GM13976 (cell line): ENCODE data around the gene RILP.

Experiments used
- DNase-seq: peaks from one replicate; pipeline ENCODE4 v3.0.0; 2012; ENCODE audit warnings: low spot score
- CTCF ChIP-seq: IDR thresholded peaks from 2 replicates; pipeline ENCODE4 v1.5.1; 2012; ENCODE audit warnings: borderline replicate concordance, mild to moderate bottlenecking; ENCODE audit not compliant: insufficient read depth; ENCODE audit errors: extremely low read depth, missing control alignments, control extremely low read depth
- in situ Hi-C: fragments of 300-500 bp; cut with MboI; formaldehyde crosslinking; loops from one replicate; pipeline ENCODE4 v1.12.0; 2022; ENCODE audit warnings: low sequenced_read_pairs, mixed read lengths, inconsistent platforms; ENCODE audit not compliant: unreplicated experiment

RILP gene

GRCh38 chr17:1624650-1625049, 25.0 kb downstream of the RILP start:
- in situ Hi-C loops = loop anchor here (5.0 kb wide), 1 partner anchor 47 kb away; no protein-coding TSS in a partner anchor
- no peak for DNase-seq
- TF ChIP-seq CTCF = no peak

DNA sequence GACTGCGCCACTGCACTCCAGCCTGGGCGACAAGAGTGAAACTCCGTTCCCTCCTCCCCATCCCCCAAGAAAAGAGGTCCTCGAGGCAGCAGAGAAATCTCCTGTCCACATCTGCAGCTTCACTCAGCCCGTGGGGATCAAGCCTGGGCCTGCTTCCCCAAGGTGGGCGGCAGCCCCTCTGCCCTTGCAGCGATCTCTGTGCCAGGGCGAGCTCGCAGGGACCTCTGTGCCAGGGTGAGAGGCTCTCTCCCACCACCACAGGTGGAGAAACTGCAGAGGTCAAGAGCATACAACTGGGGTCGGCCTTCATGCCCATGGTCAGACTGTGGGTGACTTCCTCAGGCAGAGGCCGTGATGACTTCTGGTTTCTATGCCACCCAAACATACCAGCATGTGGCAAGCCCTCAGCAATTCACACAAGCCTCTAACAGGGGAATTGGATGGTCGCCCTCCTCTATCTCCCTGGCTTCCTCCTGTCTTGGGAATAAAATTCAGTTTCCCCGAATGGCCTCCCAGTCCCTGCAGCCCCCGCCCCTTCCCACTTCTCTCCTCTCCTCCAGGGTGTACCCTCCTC, 26.5 kb downstream of the RILP start:
- in situ Hi-C loops = no loop called here
- TF ChIP-seq CTCF = no peak
- DNase-seq = no peak

DNA sequence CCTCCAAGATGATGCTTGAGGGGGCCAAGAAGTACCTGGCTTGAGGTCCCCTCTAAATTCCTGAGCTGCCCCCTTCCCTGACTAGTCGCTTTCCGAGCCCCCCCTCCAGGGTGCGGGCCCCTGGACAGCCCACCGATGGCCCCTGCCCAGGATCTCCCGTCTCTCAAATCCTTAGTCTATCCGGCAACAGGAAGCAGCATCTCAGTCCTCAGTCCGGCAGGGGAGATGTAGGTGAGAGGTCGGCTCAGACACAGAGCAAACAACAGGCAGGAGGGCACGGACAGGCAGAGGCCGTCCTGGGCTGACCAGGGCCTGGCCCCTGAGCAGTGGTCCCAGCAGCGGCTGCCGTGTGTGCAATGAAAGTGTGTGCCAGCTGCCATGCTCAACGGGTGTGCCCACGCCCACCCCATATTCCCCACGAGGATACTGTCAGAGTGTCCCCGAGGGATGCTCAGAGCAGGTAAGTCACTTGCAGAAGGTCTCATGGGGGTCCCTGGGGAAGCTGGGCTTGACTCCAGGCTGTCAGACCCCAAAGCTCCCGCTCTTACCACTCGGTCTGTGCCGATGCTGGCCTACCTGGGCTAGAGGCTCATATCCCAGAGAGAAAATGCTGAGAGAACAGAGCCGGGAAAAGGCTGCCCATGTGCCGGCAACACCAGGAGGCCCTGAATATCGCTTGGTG, 28.3 kb downstream of the RILP start:
- in situ Hi-C loops = no loop called here
- no peak for DNase-seq
- no peak for TF ChIP-seq CTCF

GRCh38 chr17:1620486-1620885, 29.2 kb downstream of the RILP start:
- in situ Hi-C loops = no loop called here
- no peak for TF ChIP-seq CTCF

GRCh38 chr17:1617620-1618174, 32.0 kb downstream of the RILP start:
- TF ChIP-seq CTCF = no peak
- in situ Hi-C loops = no loop called here
- DNase-seq = no peak

More at GRCh38 chr17:1620486-1620885, 29.2 kb downstream of the RILP start:
- DNase-seq = no peak

DNA sequence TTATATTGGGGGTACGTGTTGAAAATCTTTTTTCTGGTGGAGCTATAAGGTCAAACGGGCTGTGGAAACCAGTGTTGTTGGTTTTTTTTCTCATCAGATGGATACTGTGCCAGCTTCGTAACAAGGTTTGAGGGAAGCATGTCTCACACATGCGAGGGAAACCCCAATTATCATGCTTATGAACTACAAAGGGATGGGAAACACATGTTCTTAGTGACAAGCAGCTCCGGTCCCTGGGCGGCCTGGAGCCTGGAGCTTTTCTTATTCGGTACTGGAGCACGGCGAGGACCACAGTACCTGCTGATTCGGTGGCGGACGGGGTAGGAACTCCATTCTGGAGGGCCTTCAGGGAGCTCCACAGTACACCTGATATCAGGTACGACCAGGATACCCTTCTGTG, 33.6 kb downstream of the RILP start:
- TF ChIP-seq CTCF = no peak
- in situ Hi-C loops = no loop called here
- DNase-seq = no peak
